ENCODE measurements around the gene TXNDC2.
"Not testable (repeated sequence)": the region's sequence is repeated elsewhere in the genome, so short reads cannot be mapped to it uniquely, and the experiment has no call there.

Gene TXNDC2

DNA sequence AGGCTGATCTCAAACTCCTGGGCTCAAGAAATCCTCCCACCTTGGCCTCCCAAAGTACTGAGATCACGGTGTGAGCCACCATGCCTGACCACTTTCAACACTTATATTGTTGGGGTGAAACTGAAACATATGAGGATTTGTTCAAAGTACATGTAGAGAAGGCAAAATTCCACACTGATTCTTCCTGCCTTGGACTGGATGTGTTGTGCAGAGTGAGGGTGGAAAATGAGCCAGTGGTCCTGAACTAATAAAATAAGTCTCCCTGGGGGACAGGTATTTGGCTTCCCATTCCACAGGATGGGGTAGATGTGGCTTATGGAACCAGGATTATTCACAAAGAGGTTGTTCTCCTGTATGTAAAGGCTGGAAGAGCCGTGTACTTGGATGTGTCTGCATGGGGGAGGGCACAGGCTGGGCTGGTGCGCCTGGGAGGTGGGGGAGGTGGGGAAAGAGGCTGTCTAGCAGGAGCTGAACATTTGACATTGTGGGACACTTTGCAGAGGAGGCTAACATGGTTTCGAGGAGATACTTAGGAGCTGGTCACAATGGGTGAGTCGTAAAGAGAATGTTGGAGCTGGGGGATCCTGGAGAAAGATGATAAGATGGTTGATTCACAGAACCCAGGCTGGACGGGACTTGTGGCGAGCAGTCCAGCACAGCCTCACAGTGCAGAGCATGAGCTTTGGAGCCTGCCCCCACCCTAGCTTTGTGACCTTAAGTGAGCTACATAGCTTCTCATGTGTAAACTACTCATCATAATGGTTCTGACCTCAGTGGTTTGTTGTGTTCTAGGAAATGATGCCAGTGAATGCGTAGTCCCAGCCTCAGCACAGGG, at the start of gene TXNDC2:
Gene TXNDC2, plus strand, starts transcription at position 804 of the 835 bp plus-strand sequence. CDS start 708 bp downstream, outside the sequence.
- DNase-seq: no peak

DNA sequence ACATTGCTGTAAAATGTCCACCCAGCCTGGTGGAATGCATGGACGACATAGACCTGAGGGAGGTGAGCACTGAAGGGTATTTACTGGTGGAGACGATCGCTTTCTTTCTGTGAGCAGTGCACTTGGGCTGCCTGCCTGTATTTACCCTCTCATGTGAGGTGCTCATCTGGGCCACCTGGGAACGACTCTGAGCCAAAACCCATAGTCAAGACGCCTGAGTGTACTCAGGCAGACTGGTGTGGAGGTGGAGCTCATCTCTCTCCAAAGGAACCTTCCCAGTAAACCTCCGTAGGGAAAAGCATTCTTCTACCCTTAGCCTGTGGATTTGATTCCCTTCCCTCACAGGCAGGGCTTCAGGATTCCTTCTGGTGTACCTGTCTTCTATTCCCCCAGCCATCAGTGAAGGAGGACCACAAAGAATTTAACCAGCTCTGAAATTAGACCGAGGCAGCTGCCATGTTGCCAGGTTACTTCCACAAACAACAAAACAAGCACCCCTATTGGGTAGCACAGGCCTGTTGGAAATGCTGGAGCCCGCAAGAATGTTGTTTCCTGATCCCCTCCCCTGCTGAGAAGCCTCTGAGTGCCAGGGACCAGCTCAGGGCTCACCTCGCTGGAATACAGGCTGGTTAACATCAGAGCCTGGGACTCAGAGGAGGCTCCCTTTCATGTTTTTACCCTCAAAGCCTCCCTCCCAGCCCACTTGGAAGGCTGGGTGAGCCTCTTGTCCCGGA, 47.5 kb upstream of the TXNDC2 start:
- no peak for DNase-seq

GRCh38 chr18:9839211-9839610, 46.6 kb upstream of the TXNDC2 start:
- DNase-seq: no peak

GRCh38 chr18:9839853-9840252, 45.9 kb upstream of the TXNDC2 start:
- DNase-seq: no peak

- DNase-seq: no peak
These were observed 44.0 kb upstream of the TXNDC2 start for GRCh38 chr18:9841752-9842151.

DNA sequence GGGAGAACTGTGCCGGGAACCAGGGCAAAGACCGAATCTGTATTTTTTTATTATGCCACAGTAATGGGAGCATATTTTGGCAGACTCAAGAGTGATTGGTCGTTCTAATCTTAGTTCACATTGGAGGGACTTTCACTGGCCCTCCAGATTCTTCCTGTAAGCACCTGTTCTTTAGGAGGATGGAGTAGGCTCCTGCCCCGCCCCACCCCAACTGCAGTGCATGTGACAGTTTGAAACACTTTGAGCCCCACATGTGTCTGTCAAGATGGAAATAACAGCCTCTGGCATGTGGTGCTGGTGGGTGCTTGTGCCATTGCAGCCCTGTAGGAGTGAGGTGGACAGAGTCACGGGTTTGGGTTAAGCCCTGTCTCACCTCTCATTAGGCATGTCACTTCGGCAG, 43.3 kb upstream of the TXNDC2 start:
- DNase-seq: no peak

DNA sequence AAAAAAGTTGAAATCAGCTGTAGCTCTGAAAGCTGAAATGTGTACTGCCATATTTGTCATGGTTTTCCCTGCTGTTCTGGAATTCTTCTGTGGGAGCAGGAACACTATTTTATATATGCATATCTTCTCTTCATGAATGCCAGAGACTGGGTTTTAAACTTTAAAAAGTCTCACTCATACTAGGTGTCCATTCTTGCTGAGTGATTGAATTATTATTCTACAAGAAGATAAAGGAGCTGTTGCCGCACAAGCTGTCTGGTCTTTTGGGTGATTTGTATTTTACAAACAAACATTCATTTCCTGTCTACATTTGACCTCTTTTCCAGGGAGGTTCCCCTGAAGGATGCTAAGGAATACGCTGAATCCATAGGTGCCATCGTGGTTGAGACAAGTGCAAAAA, 40.5 kb upstream of the TXNDC2 start:
- no peak for DNase-seq

GRCh38 chr18:9846162-9846925, 39.4 kb upstream of the TXNDC2 start:
- DNase-seq: no peak

GRCh38 chr18:9848170-9848879, 37.4 kb upstream of the TXNDC2 start:
- no peak for DNase-seq

DNA sequence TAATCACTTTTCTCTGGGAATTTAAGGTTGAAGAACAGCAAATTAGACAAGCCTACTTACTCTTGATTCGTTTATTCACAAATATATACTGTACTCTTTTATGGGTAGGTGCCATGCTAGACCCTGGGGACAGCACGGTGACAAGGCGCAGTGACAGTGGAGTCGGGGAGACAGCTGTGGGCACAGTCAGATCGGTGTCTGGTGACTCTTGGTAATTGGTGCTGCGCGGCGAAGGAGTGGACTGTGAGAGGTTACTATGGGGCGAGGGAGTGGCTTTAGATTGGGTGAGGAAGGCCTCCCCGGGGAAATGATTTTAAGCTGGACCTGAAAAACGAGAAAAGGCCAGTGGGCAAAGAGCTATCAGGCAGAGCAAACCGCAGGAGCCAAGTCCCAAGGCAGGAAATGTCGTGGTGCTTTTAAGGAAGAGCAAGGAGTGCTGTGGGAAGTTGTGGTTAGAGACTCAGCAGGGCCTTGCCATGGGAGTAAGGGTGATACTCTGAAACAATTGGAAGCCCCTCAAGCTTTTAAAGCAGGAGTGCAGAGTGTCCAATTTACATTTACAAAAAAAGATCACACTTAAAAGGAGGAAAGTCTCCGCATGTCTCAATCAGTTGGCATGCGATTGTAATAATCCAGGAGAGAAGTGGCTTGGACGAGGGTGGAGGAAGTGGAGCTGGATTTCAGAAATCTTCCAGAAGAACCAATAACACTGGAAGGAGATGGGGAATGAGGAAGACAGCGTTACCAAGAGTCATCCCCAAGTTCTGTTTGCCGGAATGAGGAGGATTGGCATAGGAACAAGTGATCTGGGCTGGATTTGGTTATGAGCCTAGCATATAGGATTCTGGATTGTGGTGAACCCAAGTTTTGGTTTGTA, 36.1 kb upstream of the TXNDC2 start:
- DNase-seq: no peak

- no peak for DNase-seq
These were observed 35.5 kb upstream of the TXNDC2 start for GRCh38 chr18:9850309-9850708.

DNA sequence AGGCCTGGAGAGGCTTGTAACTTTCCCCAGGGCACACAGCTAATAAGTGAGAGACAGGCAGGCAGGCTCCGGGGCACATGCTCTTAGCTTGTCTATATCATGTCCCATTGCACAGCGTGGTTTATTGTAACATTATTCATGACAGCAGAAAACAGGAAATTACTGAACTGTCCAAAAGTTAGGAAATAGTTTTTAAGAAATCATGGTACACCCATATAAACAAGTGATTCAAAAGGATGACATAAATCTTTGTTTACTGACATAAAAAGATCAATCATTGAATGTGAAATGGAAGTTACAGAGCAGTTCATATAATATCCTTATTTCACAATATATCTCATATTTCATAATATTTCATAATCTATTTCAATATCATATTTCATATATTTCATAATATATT, 34.3 kb upstream of the TXNDC2 start:
- no peak for DNase-seq

- no peak for DNase-seq
These were observed 33.3 kb upstream of the TXNDC2 start for GRCh38 chr18:9852266-9853081.

GRCh38 chr18:9854801-9855676, 30.7 kb upstream of the TXNDC2 start:
- DNase-seq: no peak

DNA sequence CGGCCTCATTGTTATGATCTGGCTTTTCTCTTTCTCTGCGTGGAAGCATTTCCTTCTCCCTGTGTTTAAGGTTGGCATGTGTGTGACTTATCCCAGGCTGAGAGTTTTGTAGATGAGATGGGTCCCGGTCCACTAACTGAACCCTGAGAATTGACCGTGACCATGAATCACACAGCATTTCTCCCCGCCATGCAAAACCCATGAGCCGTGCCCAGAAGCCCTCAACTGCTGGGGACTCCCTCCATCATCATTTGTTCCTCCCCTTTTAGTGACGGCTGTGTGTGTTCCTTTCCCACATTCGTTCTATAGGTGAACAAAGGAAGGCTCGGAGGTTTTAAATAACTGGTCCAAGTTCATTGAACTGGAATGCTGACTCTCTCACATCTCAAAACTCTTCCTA, 30.1 kb upstream of the TXNDC2 start:
- no peak for DNase-seq

- DNase-seq: no peak
These were observed 29.7 kb upstream of the TXNDC2 start for GRCh38 chr18:9856092-9856491.

DNA sequence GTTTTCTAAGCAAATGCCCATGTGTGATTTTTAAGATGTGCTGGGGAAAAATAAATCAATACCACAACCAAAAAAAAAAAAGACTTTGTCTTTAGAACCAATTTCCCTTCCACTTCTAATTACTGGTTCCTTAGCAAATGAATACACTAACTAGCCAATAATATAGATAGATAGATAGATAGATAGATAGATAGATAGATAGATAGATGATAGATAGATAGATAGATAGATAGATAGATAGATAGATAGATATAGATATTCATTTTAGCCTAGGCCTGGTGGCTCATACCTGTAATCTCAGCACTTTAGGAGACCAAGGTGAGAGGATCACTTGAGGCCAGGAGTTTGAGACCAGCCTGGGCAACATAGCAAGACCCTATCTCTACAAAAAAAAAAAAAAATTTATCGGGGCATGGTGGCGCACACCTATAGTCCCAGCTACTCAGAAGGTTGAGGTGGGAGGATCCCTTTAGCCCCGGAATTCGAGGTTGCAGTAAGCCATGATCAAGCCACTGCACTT, 28.2 kb upstream of the TXNDC2 start:
- DNase-seq: not testable (repeated sequence)

- DNase-seq: no peak
These were observed 27.1 kb upstream of the TXNDC2 start for GRCh38 chr18:9858642-9859041.

DNA sequence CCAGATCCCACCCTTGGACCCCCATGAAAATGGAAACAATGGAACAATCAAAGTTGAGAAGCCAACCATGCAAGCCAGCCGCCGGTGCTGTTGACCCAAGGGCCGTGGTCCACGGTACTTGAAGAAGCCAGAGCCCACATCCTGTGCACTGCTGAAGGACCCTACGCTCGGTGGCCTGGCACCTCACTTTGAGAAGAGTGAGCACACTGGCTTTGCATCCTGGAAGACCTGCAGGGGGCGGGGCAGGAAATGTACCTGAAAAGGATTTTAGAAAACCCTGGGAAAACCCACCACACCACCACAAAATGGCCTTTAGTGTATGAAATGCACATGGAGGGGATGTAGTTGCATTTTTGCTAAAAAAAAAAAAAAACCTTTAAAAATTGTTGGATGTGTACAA, 26.5 kb upstream of the TXNDC2 start:
- no peak for DNase-seq

GRCh38 chr18:9860682-9861081, 25.1 kb upstream of the TXNDC2 start:
- DNase-seq: no peak

Data from activated T-cell treated with anti-CD3 and anti-CD28 coated beads for 4 hours (primary cell).